Upper lobe of left lung (tissue), 4 donors: ENCODE measurements around the gene GLYR1.

Experiments
- POLR2AphosphoS5 ChIP-seq, 2 donors: sonication (generic); formaldehyde crosslinking; IDR thresholded peaks; one replicate each; pipeline ENCODE4 v1.5.1; 2017; ENCODE audit warnings: antibody characterized with exemption in 2 of 2
- TF ChIP-seq, protein P1 (sequence below), 6 experiments: fragments of 450-650 bp in 4 of 6; fragments of 200-600 bp in 2 of 6; sonication (generic) in 2 of 6; IDR thresholded peaks; one replicate each; pipeline ENCODE4 v1.5.1; 2016 to 2019; ENCODE audit warnings: antibody characterized with exemption in 6 of 6

DNA sequence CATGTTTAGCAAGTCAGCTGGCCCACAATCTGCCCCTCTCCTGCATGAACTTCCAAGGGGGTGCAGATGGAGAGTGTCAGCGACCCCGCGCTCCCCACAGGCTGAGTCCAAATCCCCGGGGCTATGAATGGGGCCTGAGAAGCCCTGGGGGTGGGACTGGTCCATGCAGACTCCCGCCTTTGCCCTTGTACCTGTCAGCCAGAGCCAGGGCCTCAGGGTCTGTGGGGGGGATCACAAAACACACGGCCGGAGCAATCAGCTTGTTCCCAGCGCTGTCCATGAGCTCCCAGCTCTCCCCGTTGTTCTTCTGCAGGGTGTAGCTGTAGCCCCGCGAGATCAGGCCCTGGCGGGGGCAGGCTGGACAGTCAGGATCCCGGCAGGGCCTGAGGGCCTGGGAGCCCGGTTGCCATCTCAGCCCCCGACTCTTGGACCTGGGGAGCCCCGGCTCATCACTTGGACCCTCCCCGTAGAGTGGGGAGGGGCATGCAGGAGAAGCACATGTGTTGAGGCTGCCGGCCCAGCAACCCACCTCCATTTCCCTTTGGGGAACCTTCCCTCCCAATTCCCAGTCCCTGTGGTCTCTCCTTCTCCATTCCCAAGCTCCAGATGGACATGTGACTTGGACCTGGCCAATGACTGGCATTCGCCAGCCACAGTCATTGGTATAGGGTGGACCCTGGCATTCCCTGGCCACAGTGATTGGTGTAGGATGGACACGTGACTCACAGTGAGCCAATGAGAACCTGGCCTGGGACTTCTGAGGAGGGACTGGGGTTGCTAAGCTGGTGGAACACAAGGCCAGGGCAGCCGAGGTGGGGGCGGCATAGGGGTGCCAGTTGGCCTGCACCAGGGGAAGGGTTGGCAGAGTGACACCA, 47.4 kb upstream of the GLYR1 start:
- TF ChIP-seq, protein P1, sequence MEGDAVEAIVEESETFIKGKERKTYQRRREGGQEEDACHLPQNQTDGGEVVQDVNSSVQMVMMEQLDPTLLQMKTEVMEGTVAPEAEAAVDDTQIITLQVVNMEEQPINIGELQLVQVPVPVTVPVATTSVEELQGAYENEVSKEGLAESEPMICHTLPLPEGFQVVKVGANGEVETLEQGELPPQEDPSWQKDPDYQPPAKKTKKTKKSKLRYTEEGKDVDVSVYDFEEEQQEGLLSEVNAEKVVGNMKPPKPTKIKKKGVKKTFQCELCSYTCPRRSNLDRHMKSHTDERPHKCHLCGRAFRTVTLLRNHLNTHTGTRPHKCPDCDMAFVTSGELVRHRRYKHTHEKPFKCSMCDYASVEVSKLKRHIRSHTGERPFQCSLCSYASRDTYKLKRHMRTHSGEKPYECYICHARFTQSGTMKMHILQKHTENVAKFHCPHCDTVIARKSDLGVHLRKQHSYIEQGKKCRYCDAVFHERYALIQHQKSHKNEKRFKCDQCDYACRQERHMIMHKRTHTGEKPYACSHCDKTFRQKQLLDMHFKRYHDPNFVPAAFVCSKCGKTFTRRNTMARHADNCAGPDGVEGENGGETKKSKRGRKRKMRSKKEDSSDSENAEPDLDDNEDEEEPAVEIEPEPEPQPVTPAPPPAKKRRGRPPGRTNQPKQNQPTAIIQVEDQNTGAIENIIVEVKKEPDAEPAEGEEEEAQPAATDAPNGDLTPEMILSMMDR (IDR thresholded peaks at IDR 0.05): no peak
- TF ChIP-seq POLR2AphosphoS5 (IDR thresholded peaks at IDR 0.05): no peak
